ENCODE data around the gene KDM1A. TPM values are rescaled to one million over a fixed set of nuclear protein-coding genes. Genes with fewer than 3 reads are reported as not detected.

Gene KDM1A
- total RNA-seq, 1 experiment from 2014 or later = 204 TPM

DNA sequence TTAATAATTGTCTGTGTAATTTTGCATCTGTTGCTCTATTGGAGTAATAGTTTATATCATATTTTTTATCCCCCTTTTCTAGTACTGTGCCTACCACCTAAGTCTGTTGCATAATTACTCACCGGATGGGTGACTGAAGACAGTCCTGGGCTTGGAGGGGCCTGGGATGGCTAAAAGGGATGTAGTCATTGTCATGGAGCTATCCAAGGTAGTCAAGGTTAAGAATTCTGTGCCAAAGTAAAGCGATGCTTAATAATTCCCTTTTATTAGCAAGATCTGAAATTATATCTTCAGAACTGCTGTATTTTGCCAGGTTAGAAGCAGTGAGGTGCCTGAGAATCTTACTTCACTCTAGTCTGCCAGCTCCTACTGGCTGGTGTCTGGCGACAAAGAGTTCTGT, 61.6 kb downstream of the KDM1A start:
- Histone ChIP-seq H2BK15ac (ENCODE audit: low read depth, low read length) (no peak overlapping the region), H2BK5ac (ENCODE audit: insufficient read length, low read length) (no peak overlapping the region), H2AFZ (ENCODE audit: low read length) (no peak overlapping the region), H3K27ac (ENCODE audit: insufficient read length, low read depth, low read length) (no peak overlapping the region), H3K4me2 (ENCODE audit: insufficient read depth, insufficient read length, low read length) (no peak overlapping the region), H3K79me2 (ENCODE audit: insufficient read depth, low read length) (no peaks in the 10 kb centered on the region), H3K9ac (ENCODE audit: extremely low read depth, insufficient read length, low read length) (no peak overlapping the region), H3K9me3 (ENCODE audit: control insufficient read depth, low read depth, low read length) (no peaks in the 10 kb centered on the region), H2AK5ac (ENCODE audit: insufficient read length, low read length) (no peak overlapping the region), H2BK12ac (ENCODE audit: insufficient read length, low read depth, low read length) (no peak overlapping the region), H3K23me2 (ENCODE audit: insufficient read length, low read depth, low read length, poor library complexity, severe bottlenecking) (no peaks in the 10 kb centered on the region), H3K14ac (ENCODE audit: insufficient read depth, low read length) (no peak overlapping the region), H4K91ac (ENCODE audit: insufficient read length, low read depth, low read length) (no peak overlapping the region), H3K4ac (ENCODE audit: low read depth, low read length) (no peak overlapping the region), H4K8ac (replicated peaks; ENCODE audit: insufficient read length, low read depth, low read length) (no peak overlapping the region), H3K27me3 (ENCODE audit: insufficient read depth, low read length) (no peaks in the 10 kb centered on the region), H3K23ac (ENCODE audit: insufficient read length, low read depth, low read length) (no peak overlapping the region), H2BK120ac (ENCODE audit: low read depth, low read length, poor library complexity, severe bottlenecking) (no peak overlapping the region), H3K4me1 (ENCODE audit: insufficient read depth, low read length) (no peaks in the 10 kb centered on the region), H4K5ac (ENCODE audit: insufficient read length, low read depth, low read length) (no peak overlapping the region), H2BK20ac (ENCODE audit: low read depth, low read length, poor library complexity, severe bottlenecking) (no peak overlapping the region), H3K18ac (ENCODE audit: insufficient read length, low read depth, low read length) (no peak overlapping the region), H4K20me1 (ENCODE audit: control insufficient read depth, insufficient read depth, insufficient read length) (no peaks in the 10 kb centered on the region), H3T11ph (ENCODE audit: low read length) (no peak overlapping the region), H3K56ac (ENCODE audit: insufficient read length, low read depth, low read length) (no peak overlapping the region), H3K79me1 (ENCODE audit: insufficient read depth, low read depth, low read length, poor library complexity, severe bottlenecking) (peaks cover 3% of the 10 kb centered on the region)
- Mint-ChIP-seq H3K4me3 (no peak overlapping the region), H3K27me3 (ENCODE audit: low read depth) (no peaks in the 10 kb centered on the region; the same call in 1 of the 2 replicates), H3K4me1 (peaks cover 0 to 15% of the 10 kb centered on the region in 2 experiments; a peak in 3 of 4 replicates), H3K9me3 (no peaks in the 10 kb centered on the region), H3K27ac (peak overlapping the region in 1 of 3 experiments; percentile 69; a peak in 2 of 7 replicates), H3K36me3 (ENCODE audit: insufficient read depth in 1 of 3, low read depth in 3 of 3) (peaks cover 50 to 90% (median 79%) of the 10 kb centered on the region in 3 experiments)
- no CpG with 5 or more reads among the region's 3 CpGs for WGBS (ENCODE audit: extremely low coverage, insufficient read length, low lambda C conversion rate)
- no peak for DNase-seq
- TF ChIP-seq, protein P1, sequence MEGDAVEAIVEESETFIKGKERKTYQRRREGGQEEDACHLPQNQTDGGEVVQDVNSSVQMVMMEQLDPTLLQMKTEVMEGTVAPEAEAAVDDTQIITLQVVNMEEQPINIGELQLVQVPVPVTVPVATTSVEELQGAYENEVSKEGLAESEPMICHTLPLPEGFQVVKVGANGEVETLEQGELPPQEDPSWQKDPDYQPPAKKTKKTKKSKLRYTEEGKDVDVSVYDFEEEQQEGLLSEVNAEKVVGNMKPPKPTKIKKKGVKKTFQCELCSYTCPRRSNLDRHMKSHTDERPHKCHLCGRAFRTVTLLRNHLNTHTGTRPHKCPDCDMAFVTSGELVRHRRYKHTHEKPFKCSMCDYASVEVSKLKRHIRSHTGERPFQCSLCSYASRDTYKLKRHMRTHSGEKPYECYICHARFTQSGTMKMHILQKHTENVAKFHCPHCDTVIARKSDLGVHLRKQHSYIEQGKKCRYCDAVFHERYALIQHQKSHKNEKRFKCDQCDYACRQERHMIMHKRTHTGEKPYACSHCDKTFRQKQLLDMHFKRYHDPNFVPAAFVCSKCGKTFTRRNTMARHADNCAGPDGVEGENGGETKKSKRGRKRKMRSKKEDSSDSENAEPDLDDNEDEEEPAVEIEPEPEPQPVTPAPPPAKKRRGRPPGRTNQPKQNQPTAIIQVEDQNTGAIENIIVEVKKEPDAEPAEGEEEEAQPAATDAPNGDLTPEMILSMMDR (conservative IDR thresholded peaks at IDR 0.05) = no peak

All from H9 (cell line).